HepG2 (cell line): ENCODE measurements around the gene BCAS2. TPM values are rescaled to one million over a fixed set of nuclear protein-coding genes. Genes with fewer than 3 reads are reported as not detected.

Experiments used
- ATAC-seq: fragments of 200-7000 bp; cut with Tn5 transposase; 3 replicates; pipeline ENCODE4 v1.9.1; 2020; ENCODE audit warnings: mild to moderate bottlenecking, moderate library complexity
- BruUV-seq: library from RNA; stranded (reverse); fragments of 400-500 nt; replicated peaks from 2 replicates; lab custom pipeline; 2021; lab: Mats Ljungman, UMichigan
- CTCF ChIA-PET: fragments of 300-600 bp; formaldehyde crosslinking; extraction: SDS; loops from one replicate; lab custom pipeline; 2021; ENCODE audit warnings: low total read pairs, inconsistent platforms, low intra/inter-chr PET ratio; lab: Yijun Ruan, JAX
- POLR2A ChIA-PET: fragments of 350-600 bp; sonication (Branson Sonifier 250); formaldehyde crosslinking; loops from one replicate; lab custom pipeline; 2020; ENCODE audit warnings: antibody characterized with exemption, inconsistent platforms; lab: Yijun Ruan, JAX
- DNase-seq: peaks from one replicate; pipeline ENCODE4 v3.0.0-alpha.2; 2015; ENCODE audit warnings: low spot score
- FAIRE-seq: peaks from 3 replicates; lab custom pipeline; 2011; peaks lifted over from hg19 to GRCh38; lab: Jason Lieb, UNC
- H2AFZ ChIP-seq: one replicate; pipeline ENCODE4 v1.6.1; 2011; ENCODE audit warnings: low read length, inconsistent platforms
- H3K27ac ChIP-seq: fragments of 300-600 bp; 3 replicates; pipeline ENCODE4 v1.8.0; 2011; ENCODE audit warnings: mixed run types, mild to moderate bottlenecking, mixed read lengths, low read length, inconsistent platforms; ENCODE audit not compliant: insufficient read depth; ENCODE audit errors: extremely low read length
- H3K27me3 ChIP-seq, 2 experiments: fragments of 200-600 bp in 1 of 2; 2 replicates in 1 of 2; 3 replicates in 1 of 2; pipeline versions ENCODE4 v1.6.0 to v1.8.0; 2011; ENCODE audit warnings: low read length in 2 of 2, mild to moderate bottlenecking in 2 of 2, moderate library complexity in 2 of 2, inconsistent platforms in 1 of 2; ENCODE audit not compliant: insufficient read depth in 2 of 2, control insufficient read depth in 1 of 2
- H3K36me3 ChIP-seq, 2 experiments: fragments of 200-600 bp in 1 of 2; replicated peaks in 1 of 2; 2 replicates in 1 of 2; 3 replicates in 1 of 2; pipeline versions ENCODE4 v1.5.1 to v1.8.0; 2011; ENCODE audit warnings: low read length in 2 of 2, inconsistent platforms in 1 of 2; ENCODE audit not compliant: insufficient read depth in 2 of 2, control insufficient read depth in 1 of 2
- H3K4me1 ChIP-seq: 2 replicates; pipeline ENCODE4 v1.5.1; 2012; ENCODE audit warnings: low read length, inconsistent platforms; ENCODE audit not compliant: insufficient read depth
- H3K4me2 ChIP-seq: 2 replicates; pipeline ENCODE4 v1.6.0; 2011; ENCODE audit warnings: low read depth, low read length, inconsistent platforms
- H3K4me3 ChIP-seq, 3 experiments: fragments of 200-600 bp in 1 of 3; sonication (generic), shearing (Covaris generic) in 1 of 3; replicated peaks in 1 of 3; 2 replicates each; pipeline ENCODE4 v1.5.1; 2011 to 2016; ENCODE audit warnings: low read length in 3 of 3, inconsistent platforms in 2 of 3, low read depth in 2 of 3, mild to moderate bottlenecking in 2 of 3, control low read depth in 1 of 3, mixed read lengths in 1 of 3; ENCODE audit not compliant: insufficient read depth in 1 of 3
- H3K79me2 ChIP-seq: one replicate; pipeline ENCODE4 v1.6.1; 2011; ENCODE audit warnings: low read length, inconsistent platforms; ENCODE audit not compliant: insufficient read depth
- H3K9ac ChIP-seq: 2 replicates; pipeline ENCODE4 v1.6.0; 2011; ENCODE audit warnings: mild to moderate bottlenecking, low read depth, low read length, inconsistent platforms; ENCODE audit not compliant: insufficient read depth
- H3K9me3 ChIP-seq: 2 replicates; pipeline ENCODE4 v1.5.1; 2012; ENCODE audit warnings: mild to moderate bottlenecking, low read length
- H4K20me1 ChIP-seq: 2 replicates; pipeline ENCODE4 v1.6.0; 2011; ENCODE audit warnings: inconsistent platforms, mild to moderate bottlenecking, low read length, moderate library complexity; ENCODE audit not compliant: insufficient read depth
- DRAP1 ChIP-seq: IDR thresholded peaks from 2 replicates; pipeline ENCODE4 v1.6.1; 2016; ENCODE audit warnings: missing genetic modification reagents, missing compliant biosample characterization
- HOXA5 ChIP-seq: sonication (generic); formaldehyde crosslinking; IDR thresholded peaks from 2 replicates; pipeline ENCODE4 v1.4.0; 2020; ENCODE audit warnings: missing genetic modification reagents
- MAFF ChIP-seq: IDR thresholded peaks from 2 replicates; pipeline ENCODE4 v1.6.1; 2011; ENCODE audit warnings: low read depth, low read length, improper control_type of control experiment
- MAFK ChIP-seq, 2 experiments: IDR thresholded peaks in 1 of 2; conservative IDR thresholded peaks in 1 of 2; 2 replicates each; pipeline ENCODE4 v1.6.1; 2011; ENCODE audit warnings: improper control_type of control experiment in 2 of 2, low read length in 2 of 2
- PPARG ChIP-seq: conservative IDR thresholded peaks from 2 replicates; pipeline ENCODE4 v1.6.1; 2016; ENCODE audit warnings: missing biosample characterization, missing genetic modification reagents
- ZNF335 ChIP-seq: sonication (generic); formaldehyde crosslinking; IDR thresholded peaks from 2 replicates; pipeline ENCODE4 v1.4.0; 2020; ENCODE audit warnings: missing genetic modification reagents
- ZNF552 ChIP-seq: sonication (generic); formaldehyde crosslinking; IDR thresholded peaks from 2 replicates; pipeline ENCODE4 v1.9.0; 2022; ENCODE audit warnings: missing genetic modification reagents, mild to moderate bottlenecking, borderline replicate concordance
- WGBS: methylation state at CpG from one replicate; pipeline ENCODE4 v1.1.6; 2017; ENCODE audit warnings: low lambda C conversion rate; 5-methylcytosine and 5-hydroxymethylcytosine counted together
- in situ Hi-C: cut with HindIII; loops from 2 replicates; pipeline ENCODE4 v1.10.0; 2017; ENCODE audit warnings: low pct_unique_long_range_greater_than_20kb; ENCODE audit not compliant: extremely low pct_ligation_motif_present
- intact Hi-C: fragments of 100-400 bp; cut with micrococcal nuclease; formaldehyde crosslinking; loops from one replicate; pipeline ENCODE4 v1.10.0; 2022; ENCODE audit not compliant: unreplicated experiment
- polyA plus RNA-seq, 8 experiments: library from polyadenylated mRNA; depleted of rRNA in 3 of 8; stranded (reverse) in 7 of 8; unstranded in 1 of 8; fragments of >200 nt; fragmentation: Illumina TruSeq in 4 of 8; extraction: Trizol in 4 of 8; gene quantifications; 2 replicates each; pipeline versions ENCODE4 v1.2.1 to v1.2.3, GENCODE V29; 2011 to 2016; ENCODE audit warnings: low read depth in 4 of 8, missing spikeins in 1 of 8, mixed read lengths in 1 of 8; ENCODE audit not compliant: insufficient read depth in 1 of 8
- total RNA-seq, 5 experiments: library from RNA; depleted of rRNA; stranded (reverse); fragments of >200 nt; fragmentation: Illumina TruSeq; extraction: Trizol; gene quantifications; 2 replicates each; pipeline ENCODE4 v1.2.3, GENCODE V29; 2016; ENCODE audit warnings: low read depth in 1 of 5

The BCAS2 gene
- total and polyA plus RNA-seq, 2 of the 13 experiments (the other 11 are each of a cell fraction or from before 2014, with no cell fraction given), result 18.0 to 47.4 TPM

- no peak for TF ChIP-seq HOXA5 (CRISPR knock-in tag)
- TF ChIP-seq ZNF335 (CRISPR knock-in tag), result no peak
- BruUV-seq, result no TSS peak
- in situ Hi-C loops, result no loop called here
Observed at GRCh38 chr1:114627107-114627506, 45.7 kb upstream of the BCAS2 start.

GRCh38 chr1:114623364-114623763, 41.9 kb upstream of the BCAS2 start:
- no peaks in the 10 kb centered on the region for H3K9me3 ChIP-seq
- H3K4me1 ChIP-seq, result no peaks in the 10 kb centered on the region
- DNase-seq, result no peak
- H3K27me3 ChIP-seq, result no peaks in the 10 kb centered on the region
- in situ Hi-C loops (no loop called here), intact Hi-C loops (no loop called here)
- no peak overlapping the region for H2AFZ ChIP-seq
- WGBS, result 80% methylated on average over 5 of the region's 5 CpGs
- no peak overlapping the region for H3K4me3 ChIP-seq
- H3K4me2 ChIP-seq, result no peak overlapping the region
- H3K9ac ChIP-seq, result no peak overlapping the region
- ChIA-PET CTCF (no interaction called here), POLR2A (no interaction called here)
- TF ChIP-seq ZNF552 (CRISPR knock-in tag) (no peak), MAFK (conservative IDR thresholded peaks at IDR 0.05 in 1 of 2, IDR thresholded peaks at IDR 0.05 in 1 of 2; ENCODE audit: low read length in 2 of 2) (peak; percentile 16 to 62; a peak in 2 of 4 replicates), MAFF (peak; percentile 36; the same call in 1 of the 2 replicates), PPARG (no peak), DRAP1 (CRISPR knock-in tag) (no peak)
- ATAC-seq, result no peak
- no peaks in the 10 kb centered on the region for H3K36me3 ChIP-seq
- no peaks in the 10 kb centered on the region for H3K79me2 ChIP-seq
- FAIRE-seq, result no peak
- no peaks in the 10 kb centered on the region for H4K20me1 ChIP-seq
- no peak overlapping the region for H3K27ac ChIP-seq
- no TSS peak for BruUV-seq

More at GRCh38 chr1:114627107-114627506, 45.7 kb upstream of the BCAS2 start:
- POLR2A ChIA-PET, result no interaction called here
- intact Hi-C loops, result no loop called here
- Histone ChIP-seq H3K36me3 (no peaks in the 10 kb centered on the region), H3K27ac (no peak overlapping the region), H3K4me1 (no peaks in the 10 kb centered on the region), H3K4me2 (no peak overlapping the region), H4K20me1 (no peaks in the 10 kb centered on the region), H3K79me2 (no peaks in the 10 kb centered on the region), H3K27me3 (no peaks in the 10 kb centered on the region), H2AFZ (no peak overlapping the region), H3K9me3 (no peaks in the 10 kb centered on the region), H3K4me3 (no peak overlapping the region), H3K9ac (no peak overlapping the region)
- ATAC-seq, result no peak
- DNase-seq, result no peak
- 10% methylated on average over 2 of the region's 2 CpGs for WGBS
- CTCF ChIA-PET, result no interaction called here
- no peak for FAIRE-seq
